HepG2 (cell line): ENCODE results near the gene ERMARD. TPM values are rescaled to one million over a fixed set of nuclear protein-coding genes. Genes with fewer than 3 reads are reported as not detected.
A peak's percentile ranks its signal among the peaks of the same experiment; 100 is the strongest.

ENCODE experiments used
- CEBPZ ChIP-seq: IDR thresholded peaks from 2 replicates; pipeline ENCODE4 v1.6.1; 2012; ENCODE audit warnings: low read length, improper control_type of control experiment
- FOSL1 ChIP-seq: sonication (generic); formaldehyde crosslinking; IDR thresholded peaks from 2 replicates; pipeline ENCODE4 v1.9.0; 2021; ENCODE audit warnings: missing genetic modification reagents, borderline replicate concordance
- FOXP1 ChIP-seq, 2 experiments: fragments of 450-650 bp in 1 of 2; IDR thresholded peaks; 2 replicates each; pipeline ENCODE4 v1.6.1; 2017 to 2018; ENCODE audit warnings: antibody characterized with exemption in 1 of 2
- GATA4 ChIP-seq: sonication (generic); IDR thresholded peaks from 2 replicates; pipeline ENCODE4 v1.6.1; 2016; ENCODE audit warnings: antibody characterized with exemption, low read depth, borderline replicate concordance
- HBP1 ChIP-seq: IDR thresholded peaks from 2 replicates; pipeline ENCODE4 v1.6.1; 2016; ENCODE audit warnings: low read depth, control low read depth
- HDAC2 ChIP-seq: sonication (generic); formaldehyde crosslinking; IDR thresholded peaks from 2 replicates; pipeline ENCODE4 v1.4.0; 2020; ENCODE audit warnings: missing genetic modification reagents
- KAT8 ChIP-seq: IDR thresholded peaks from 2 replicates; pipeline ENCODE4 v1.6.1; 2016; ENCODE audit warnings: missing genetic modification reagents, missing compliant biosample characterization
- RAD51 ChIP-seq: fragments of 450-650 bp; IDR thresholded peaks from 2 replicates; pipeline ENCODE4 v1.6.1; 2016; ENCODE audit warnings: borderline replicate concordance
- REST ChIP-seq, 2 experiments: IDR thresholded peaks; 2 replicates each; pipeline ENCODE4 v1.6.1; 2011 to 2012; ENCODE audit warnings: low read length in 2 of 2, borderline replicate concordance in 1 of 2, low read depth in 1 of 2, mild to moderate bottlenecking in 1 of 2, moderate library complexity in 1 of 2
- SKIL ChIP-seq: sonication (generic); formaldehyde crosslinking; IDR thresholded peaks from 2 replicates; pipeline ENCODE4 v1.8.0; 2022; ENCODE audit warnings: missing genetic modification reagents, mild to moderate bottlenecking, moderate library complexity, borderline replicate concordance
- SMARCC2 ChIP-seq: fragments of 450-650 bp; IDR thresholded peaks from 2 replicates; pipeline ENCODE4 v1.6.1; 2017; ENCODE audit warnings: antibody characterized with exemption, mild to moderate bottlenecking
- SOX6 ChIP-seq, 2 experiments: fragments of 450-650 bp in 1 of 2; sonication (generic) in 1 of 2; formaldehyde crosslinking in 1 of 2; IDR thresholded peaks; 2 replicates each; pipeline versions ENCODE4 v1.4.0 to v1.6.1; 2017 to 2020; ENCODE audit warnings: antibody characterized with exemption in 1 of 2, mild to moderate bottlenecking in 1 of 2, missing genetic modification reagents in 1 of 2
- ZKSCAN8 ChIP-seq: IDR thresholded peaks from 2 replicates; pipeline ENCODE4 v1.6.1; 2016; ENCODE audit warnings: borderline replicate concordance, missing genetic modification reagents, missing compliant biosample characterization
- ZNF510 ChIP-seq: sonication (generic); formaldehyde crosslinking; IDR thresholded peaks from 2 replicates; pipeline ENCODE4 v1.4.0; 2020; ENCODE audit warnings: low read depth, mild to moderate bottlenecking, missing genetic modification reagents
- ZNF567 ChIP-seq: sonication (generic); formaldehyde crosslinking; IDR thresholded peaks from 2 replicates; pipeline ENCODE4 v1.8.1; 2023; ENCODE audit warnings: mild to moderate bottlenecking, missing genetic modification reagents, borderline replicate concordance
- ZNF782 ChIP-seq: sonication (generic); formaldehyde crosslinking; IDR thresholded peaks from 2 replicates; pipeline ENCODE4 v1.4.0; 2020; ENCODE audit warnings: missing genetic modification reagents, mild to moderate bottlenecking, borderline replicate concordance
- polyA plus RNA-seq, 8 experiments: library from polyadenylated mRNA; depleted of rRNA in 3 of 8; stranded (reverse) in 7 of 8; unstranded in 1 of 8; fragments of >200 nt; fragmentation: Illumina TruSeq in 4 of 8; extraction: Trizol in 4 of 8; gene quantifications; 2 replicates each; pipeline versions ENCODE4 v1.2.1 to v1.2.3, GENCODE V29; 2011 to 2016; ENCODE audit warnings: low read depth in 4 of 8, missing spikeins in 1 of 8, mixed read lengths in 1 of 8; ENCODE audit not compliant: insufficient read depth in 1 of 8
- total RNA-seq, 5 experiments: library from RNA; depleted of rRNA; stranded (reverse); fragments of >200 nt; fragmentation: Illumina TruSeq; extraction: Trizol; gene quantifications; 2 replicates each; pipeline ENCODE4 v1.2.3, GENCODE V29; 2016; ENCODE audit warnings: low read depth in 1 of 5

The ERMARD gene
- total and polyA plus RNA-seq, 2 of the 13 experiments (the other 11 are each of a cell fraction or from before 2014, with no cell fraction given), result 8.8 to 10.7 TPM

GRCh38 chr6:169789944-169790927 lies 38.8 kb downstream of the ERMARD start (continued):
- TF ChIP-seq KAT8 (CRISPR knock-in tag) (peak; percentile 45; the same call in 1 of the 2 replicates), SMARCC2 (no peak), GATA4 (peak; percentile 68; the same call in 1 of the 2 replicates), REST (IDR thresholded peaks at IDR 0.05; ENCODE audit: borderline replicate concordance in 1 of 2, low read depth in 1 of 2, low read length in 2 of 2) (no peak), FOXP1 (IDR thresholded peaks at IDR 0.05) (no peak), FOXP1 (CRISPR knock-in tag; IDR thresholded peaks at IDR 0.05) (no peak; the same call in 1 of the 2 replicates), CEBPZ (no peak), SKIL (CRISPR knock-in tag) (0 out of 2 replicates have a peak, but pooled peaks have one; percentile 28), SOX6 (IDR thresholded peaks at IDR 0.05) (no peak), SOX6 (CRISPR knock-in tag; IDR thresholded peaks at IDR 0.05) (peak; percentile 78), HDAC2 (peak; percentile 43; the same call in 1 of the 2 replicates), ZKSCAN8 (CRISPR knock-in tag) (0 out of 2 replicates have a peak, but pooled peaks have one; percentile 47), ZNF782 (CRISPR knock-in tag) (peak; percentile 38; the same call in 1 of the 2 replicates), RAD51 (no peak), HBP1 (CRISPR knock-in tag) (peak; percentile 54; the same call in 1 of the 2 replicates), FOSL1 (no peak), ZNF567 (CRISPR knock-in tag) (0 out of 2 replicates have a peak, but pooled peaks have one; percentile 17), ZNF510 (CRISPR knock-in tag) (peak; percentile 86; the same call in 1 of the 2 replicates)
